WERI-Rb-1 (cell line): Measurements from ENCODE around the gene BTN3A1.
"Not testable (repeated sequence)": the region's sequence is repeated elsewhere in the genome, so short reads cannot be mapped to it uniquely, and the experiment has no call there.

Experiments
- DNase-seq: peaks from one replicate; pipeline ENCODE4 v3.0.0-alpha.2; 2020
- H3K27ac ChIP-seq: fragments of 250-450 bp; sonication (Bioruptor Pico); 2 replicates; pipeline ENCODE4 v1.5.1; 2020; ENCODE audit warnings: mild to moderate bottlenecking, moderate library complexity
- H3K27me3 ChIP-seq: fragments of 250-450 bp; sonication (Bioruptor Pico); 2 replicates; pipeline ENCODE4 v1.5.1; 2021; ENCODE audit warnings: mild to moderate bottlenecking, low read depth, moderate library complexity; ENCODE audit not compliant: insufficient read depth, severe bottlenecking
- H3K36me3 ChIP-seq: fragments of 250-450 bp; sonication (Bioruptor Pico); 2 replicates; pipeline ENCODE4 v1.5.1; 2020; ENCODE audit warnings: mild to moderate bottlenecking, moderate library complexity
- H3K4me3 ChIP-seq: 2 replicates; pipeline ENCODE4 v1.5.1; 2011; ENCODE audit warnings: low read depth, mild to moderate bottlenecking, control low read depth, low read length
- H3K9me3 ChIP-seq: fragments of 250-450 bp; sonication (Bioruptor Pico); 2 replicates; pipeline ENCODE4 v1.5.1; 2021; ENCODE audit warnings: mild to moderate bottlenecking, moderate library complexity; ENCODE audit not compliant: severe bottlenecking
- TF ChIP-seq, protein P1 (sequence below): IDR thresholded peaks from 2 replicates; pipeline ENCODE4 v1.5.1; 2011; ENCODE audit warnings: low read depth, mild to moderate bottlenecking, control low read depth, inconsistent platforms, low read length

BTN3A1 gene

DNA sequence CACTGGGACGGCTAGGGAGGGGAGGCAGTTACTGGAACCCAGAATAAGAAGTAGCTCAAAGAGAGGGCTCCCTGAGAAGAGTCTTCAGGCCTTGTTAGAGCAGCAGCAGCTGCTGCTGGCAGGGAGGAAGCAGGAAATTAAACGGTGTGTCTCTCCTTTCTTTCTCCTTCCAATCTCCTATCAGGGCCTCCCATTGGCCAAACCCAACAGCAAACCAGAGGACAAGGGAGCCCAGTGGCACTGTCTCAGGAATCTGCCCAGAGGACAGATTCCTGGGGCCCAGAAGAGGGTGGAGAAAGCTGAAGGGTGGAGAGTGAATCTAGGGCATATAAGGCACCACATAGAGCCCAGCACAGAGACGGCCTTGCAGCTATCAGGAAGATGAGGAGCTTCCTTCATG is 10.2 kb downstream of the BTN3A1 start:
- Histone ChIP-seq H3K4me3 (no peak overlapping the region), H3K27me3 (no peaks in the 10 kb centered on the region), H3K9me3 (no peaks in the 10 kb centered on the region), H3K27ac (no peak overlapping the region), H3K36me3 (no peaks in the 10 kb centered on the region)
- DNase-seq: no peak
- TF ChIP-seq, protein P1, sequence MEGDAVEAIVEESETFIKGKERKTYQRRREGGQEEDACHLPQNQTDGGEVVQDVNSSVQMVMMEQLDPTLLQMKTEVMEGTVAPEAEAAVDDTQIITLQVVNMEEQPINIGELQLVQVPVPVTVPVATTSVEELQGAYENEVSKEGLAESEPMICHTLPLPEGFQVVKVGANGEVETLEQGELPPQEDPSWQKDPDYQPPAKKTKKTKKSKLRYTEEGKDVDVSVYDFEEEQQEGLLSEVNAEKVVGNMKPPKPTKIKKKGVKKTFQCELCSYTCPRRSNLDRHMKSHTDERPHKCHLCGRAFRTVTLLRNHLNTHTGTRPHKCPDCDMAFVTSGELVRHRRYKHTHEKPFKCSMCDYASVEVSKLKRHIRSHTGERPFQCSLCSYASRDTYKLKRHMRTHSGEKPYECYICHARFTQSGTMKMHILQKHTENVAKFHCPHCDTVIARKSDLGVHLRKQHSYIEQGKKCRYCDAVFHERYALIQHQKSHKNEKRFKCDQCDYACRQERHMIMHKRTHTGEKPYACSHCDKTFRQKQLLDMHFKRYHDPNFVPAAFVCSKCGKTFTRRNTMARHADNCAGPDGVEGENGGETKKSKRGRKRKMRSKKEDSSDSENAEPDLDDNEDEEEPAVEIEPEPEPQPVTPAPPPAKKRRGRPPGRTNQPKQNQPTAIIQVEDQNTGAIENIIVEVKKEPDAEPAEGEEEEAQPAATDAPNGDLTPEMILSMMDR: no peak

DNA sequence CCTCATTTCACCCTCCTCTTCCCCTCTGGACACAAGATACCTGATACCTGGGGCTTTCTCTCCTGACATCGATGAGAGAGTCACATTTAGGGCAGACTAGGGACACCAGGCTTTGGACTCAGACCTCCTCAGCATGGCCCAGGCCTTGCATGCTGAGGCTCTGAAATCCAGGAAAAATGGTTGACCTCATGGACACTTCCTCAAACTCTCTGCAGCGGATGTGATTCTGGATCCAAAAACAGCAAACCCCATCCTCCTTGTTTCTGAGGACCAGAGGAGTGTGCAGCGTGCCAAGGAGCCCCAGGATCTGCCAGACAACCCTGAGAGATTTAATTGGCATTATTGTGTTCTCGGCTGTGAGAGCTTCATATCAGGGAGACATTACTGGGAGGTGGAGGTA is 10.9 kb downstream of the BTN3A1 start:
- H3K4me3 ChIP-seq: no peak overlapping the region
- H3K27ac ChIP-seq: no peak overlapping the region
- no peaks in the 10 kb centered on the region for H3K27me3 ChIP-seq
- H3K9me3 ChIP-seq: peaks cover 2% of the 10 kb centered on the region
- TF ChIP-seq, protein P1: no peak
- no peaks in the 10 kb centered on the region for H3K36me3 ChIP-seq
- DNase-seq: no peak

DNA sequence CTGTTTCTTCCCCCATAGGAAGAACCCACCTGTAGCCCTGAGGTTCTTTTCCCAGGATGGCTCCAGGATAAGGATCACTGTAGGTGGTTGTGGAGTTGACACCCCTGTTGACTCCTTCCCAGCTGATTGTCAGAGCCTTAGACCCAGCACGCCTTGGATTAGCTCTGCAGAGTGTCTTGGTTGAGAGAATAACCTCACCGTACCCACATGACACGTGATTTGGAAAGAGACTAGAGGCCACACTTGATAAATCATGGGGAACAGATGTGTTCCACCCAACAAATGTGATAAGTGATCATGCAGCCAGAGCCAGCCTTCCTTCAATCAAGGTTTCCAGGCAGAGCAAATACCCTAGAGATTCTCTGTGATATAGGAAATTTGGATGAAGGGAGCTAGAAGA is 12.2 kb downstream of the BTN3A1 start:
- no peaks in the 10 kb centered on the region for H3K36me3 ChIP-seq
- H3K9me3 ChIP-seq: peaks cover 6% of the 10 kb centered on the region
- no peak overlapping the region for H3K27ac ChIP-seq
- no peak for DNase-seq
- no peak overlapping the region for H3K4me3 ChIP-seq
- no peaks in the 10 kb centered on the region for H3K27me3 ChIP-seq
- TF ChIP-seq, protein P1: no peak

DNA sequence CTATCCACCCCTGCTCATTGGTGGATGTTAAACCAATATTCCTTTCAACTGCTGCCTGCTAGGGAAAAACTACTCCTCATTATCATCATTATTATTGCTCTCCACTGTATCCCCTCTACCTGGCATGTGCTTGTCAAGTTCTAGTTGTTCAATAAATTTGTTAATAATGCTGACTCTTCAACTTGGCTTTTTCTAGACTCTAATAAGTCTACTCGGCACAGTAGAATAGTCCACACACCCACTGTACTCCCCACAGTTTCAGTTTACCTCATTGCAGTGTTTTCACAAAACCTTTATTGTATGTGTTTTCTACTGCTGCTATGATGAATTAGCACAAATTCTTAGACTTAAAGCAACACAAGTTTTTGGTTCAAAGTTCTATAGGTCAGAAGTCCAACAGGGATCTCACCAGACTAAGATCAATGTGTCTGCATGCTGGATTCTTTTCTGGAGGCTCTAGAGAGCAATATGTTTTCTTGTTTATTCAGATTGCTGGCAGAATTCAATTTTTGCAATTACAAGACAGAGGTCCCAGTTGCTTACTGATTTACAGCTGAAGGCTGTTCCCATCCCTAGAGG is 13.1 kb downstream of the BTN3A1 start:
- Histone ChIP-seq H3K27me3 (no peaks in the 10 kb centered on the region), H3K4me3 (no peak overlapping the region), H3K9me3 (peaks cover 6% of the 10 kb centered on the region), H3K27ac (no peak overlapping the region), H3K36me3 (no peaks in the 10 kb centered on the region)
- TF ChIP-seq, protein P1: no peak
- DNase-seq: no peak

DNA sequence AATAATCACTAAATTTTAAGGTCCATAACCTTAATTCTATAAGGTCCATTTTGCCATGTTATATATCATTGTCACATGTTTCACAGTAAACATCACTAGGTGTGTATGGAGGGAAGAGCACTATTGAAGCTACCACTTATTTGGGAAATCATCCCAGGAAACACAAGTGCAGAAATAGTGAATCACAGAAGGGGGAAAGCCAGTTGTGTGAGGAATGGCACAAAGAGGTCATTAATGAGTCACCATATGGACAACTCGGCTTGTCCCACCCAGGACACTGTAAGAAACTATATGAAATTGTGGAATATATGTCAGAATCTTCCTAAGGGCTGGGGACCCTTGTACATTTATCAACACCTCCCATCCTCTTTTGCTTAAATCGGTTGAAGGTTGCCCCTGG is 13.7 kb downstream of the BTN3A1 start:
- no peaks in the 10 kb centered on the region for H3K27me3 ChIP-seq
- H3K4me3 ChIP-seq: no peak overlapping the region
- peaks cover 6% of the 10 kb centered on the region for H3K9me3 ChIP-seq
- TF ChIP-seq, protein P1: no peak
- DNase-seq: no peak
- H3K27ac ChIP-seq: no peak overlapping the region
- H3K36me3 ChIP-seq: no peaks in the 10 kb centered on the region

DNA sequence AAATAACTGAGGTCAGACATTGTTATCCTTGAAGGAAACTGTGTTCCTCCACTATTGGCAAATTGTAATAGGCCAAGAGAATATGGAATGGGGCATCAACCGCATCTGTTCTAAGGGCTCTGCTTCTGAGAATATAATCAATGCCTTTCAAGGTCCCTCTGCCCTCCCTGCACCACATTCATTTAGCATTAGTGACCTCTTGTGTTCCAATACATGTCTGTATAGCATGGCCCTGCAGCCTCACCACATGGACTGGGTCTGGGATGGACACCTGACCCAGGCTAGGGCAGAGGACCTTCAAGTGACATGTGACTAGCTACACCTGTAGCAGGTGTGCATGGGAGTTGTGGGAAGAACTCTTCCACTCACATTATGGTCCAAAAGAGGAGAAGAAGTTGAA is 14.2 kb downstream of the BTN3A1 start:
- no peak overlapping the region for H3K4me3 ChIP-seq
- H3K27me3 ChIP-seq: no peaks in the 10 kb centered on the region
- H3K27ac ChIP-seq: no peak overlapping the region
- TF ChIP-seq, protein P1: no peak
- H3K36me3 ChIP-seq: no peaks in the 10 kb centered on the region
- H3K9me3 ChIP-seq: peaks cover 6% of the 10 kb centered on the region
- no peak for DNase-seq

DNA sequence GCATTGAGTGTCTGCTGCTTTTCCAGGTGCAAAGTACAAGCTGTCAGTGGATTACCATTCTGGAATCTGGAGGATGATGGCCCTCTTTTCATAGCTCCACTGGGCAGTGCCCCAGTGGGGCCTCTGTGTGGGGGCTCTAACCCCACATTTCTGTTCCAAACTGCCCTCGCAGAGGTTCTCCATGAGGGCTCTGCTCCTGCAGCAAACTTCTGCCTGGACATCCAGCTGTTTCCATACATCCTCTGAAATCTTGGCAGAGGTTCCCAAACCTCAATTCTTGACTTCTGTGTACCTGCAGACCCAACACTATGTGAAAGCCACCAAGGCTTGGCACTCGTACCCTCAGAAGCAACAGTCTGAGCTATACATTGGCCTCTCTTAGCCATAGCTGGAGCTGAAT is 16.0 kb downstream of the BTN3A1 start:
- not testable (repeated sequence) for DNase-seq, H3K36me3 ChIP-seq, H3K4me3 ChIP-seq, H3K9me3 ChIP-seq, H3K27ac ChIP-seq, H3K27me3 ChIP-seq

DNA sequence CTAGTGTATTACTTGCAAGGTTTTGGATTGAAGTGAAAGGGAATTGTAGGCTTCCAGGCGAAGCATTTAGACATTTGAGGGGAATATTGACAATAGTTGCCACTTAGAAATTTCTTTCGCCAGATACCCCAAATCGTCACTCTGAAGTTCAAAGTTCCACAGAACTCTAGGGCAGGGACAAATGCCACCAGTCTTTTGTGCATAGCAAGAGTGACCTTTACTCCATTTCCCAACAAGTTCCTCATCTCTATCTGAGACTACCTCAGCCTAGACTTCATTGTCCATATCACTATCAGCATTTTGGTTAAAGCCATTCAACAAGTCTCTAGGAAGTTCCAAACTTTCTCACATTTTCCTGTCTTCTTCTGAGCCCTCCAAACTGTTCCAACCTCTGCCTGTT is 16.7 kb downstream of the BTN3A1 start:
- not testable (repeated sequence) for H3K9me3 ChIP-seq, H3K27me3 ChIP-seq, H3K36me3 ChIP-seq, DNase-seq, H3K4me3 ChIP-seq, H3K27ac ChIP-seq
